Measurements from ENCODE around the gene CDH13.

CDH13 gene

DNA sequence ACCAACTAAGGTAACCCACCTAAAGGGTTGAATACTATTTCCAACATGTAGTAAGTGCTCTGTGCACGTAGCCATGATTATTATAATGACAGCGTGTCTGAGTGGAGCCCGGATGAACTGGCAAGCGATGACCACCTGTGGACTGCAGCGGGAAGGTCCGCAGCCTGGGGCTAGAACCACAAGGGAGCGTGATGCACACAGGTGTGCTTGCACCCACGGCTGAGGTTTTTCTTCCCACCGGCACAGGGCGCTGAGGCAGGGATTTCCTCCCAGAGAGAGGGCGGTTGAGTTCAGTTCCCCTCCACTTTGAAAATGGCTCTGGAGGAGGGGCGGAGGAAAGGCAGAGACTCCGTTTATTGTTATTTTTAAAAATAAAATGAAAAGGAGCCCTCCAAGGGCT is 959.3 kb downstream of the CDH13 start:
- TF ChIP-seq, protein P1, sequence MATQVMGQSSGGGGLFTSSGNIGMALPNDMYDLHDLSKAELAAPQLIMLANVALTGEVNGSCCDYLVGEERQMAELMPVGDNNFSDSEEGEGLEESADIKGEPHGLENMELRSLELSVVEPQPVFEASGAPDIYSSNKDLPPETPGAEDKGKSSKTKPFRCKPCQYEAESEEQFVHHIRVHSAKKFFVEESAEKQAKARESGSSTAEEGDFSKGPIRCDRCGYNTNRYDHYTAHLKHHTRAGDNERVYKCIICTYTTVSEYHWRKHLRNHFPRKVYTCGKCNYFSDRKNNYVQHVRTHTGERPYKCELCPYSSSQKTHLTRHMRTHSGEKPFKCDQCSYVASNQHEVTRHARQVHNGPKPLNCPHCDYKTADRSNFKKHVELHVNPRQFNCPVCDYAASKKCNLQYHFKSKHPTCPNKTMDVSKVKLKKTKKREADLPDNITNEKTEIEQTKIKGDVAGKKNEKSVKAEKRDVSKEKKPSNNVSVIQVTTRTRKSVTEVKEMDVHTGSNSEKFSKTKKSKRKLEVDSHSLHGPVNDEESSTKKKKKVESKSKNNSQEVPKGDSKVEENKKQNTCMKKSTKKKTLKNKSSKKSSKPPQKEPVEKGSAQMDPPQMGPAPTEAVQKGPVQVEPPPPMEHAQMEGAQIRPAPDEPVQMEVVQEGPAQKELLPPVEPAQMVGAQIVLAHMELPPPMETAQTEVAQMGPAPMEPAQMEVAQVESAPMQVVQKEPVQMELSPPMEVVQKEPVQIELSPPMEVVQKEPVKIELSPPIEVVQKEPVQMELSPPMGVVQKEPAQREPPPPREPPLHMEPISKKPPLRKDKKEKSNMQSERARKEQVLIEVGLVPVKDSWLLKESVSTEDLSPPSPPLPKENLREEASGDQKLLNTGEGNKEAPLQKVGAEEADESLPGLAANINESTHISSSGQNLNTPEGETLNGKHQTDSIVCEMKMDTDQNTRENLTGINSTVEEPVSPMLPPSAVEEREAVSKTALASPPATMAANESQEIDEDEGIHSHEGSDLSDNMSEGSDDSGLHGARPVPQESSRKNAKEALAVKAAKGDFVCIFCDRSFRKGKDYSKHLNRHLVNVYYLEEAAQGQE (IDR thresholded peaks at IDR 0.05; ENCODE audit: insufficient read depth in 1 of 2, low read depth in 2 of 2, low read length in 2 of 2): no peak
- TF ChIP-seq FOXP2 (optimal IDR thresholded peaks at IDR 0.05; ENCODE audit: borderline replicate concordance, extremely low read depth, extremely low read length, insufficient read depth) (no peak), TAF1 (IDR thresholded peaks at IDR 0.05; ENCODE audit: borderline replicate concordance, insufficient read depth, low read length) (no peak), POLR2AphosphoS5 (IDR thresholded peaks at IDR 0.05; ENCODE audit: low read depth, low read length) (no peak), SIN3A (IDR thresholded peaks at IDR 0.05; ENCODE audit: borderline replicate concordance, insufficient read depth, low read length) (no peak)

DNA sequence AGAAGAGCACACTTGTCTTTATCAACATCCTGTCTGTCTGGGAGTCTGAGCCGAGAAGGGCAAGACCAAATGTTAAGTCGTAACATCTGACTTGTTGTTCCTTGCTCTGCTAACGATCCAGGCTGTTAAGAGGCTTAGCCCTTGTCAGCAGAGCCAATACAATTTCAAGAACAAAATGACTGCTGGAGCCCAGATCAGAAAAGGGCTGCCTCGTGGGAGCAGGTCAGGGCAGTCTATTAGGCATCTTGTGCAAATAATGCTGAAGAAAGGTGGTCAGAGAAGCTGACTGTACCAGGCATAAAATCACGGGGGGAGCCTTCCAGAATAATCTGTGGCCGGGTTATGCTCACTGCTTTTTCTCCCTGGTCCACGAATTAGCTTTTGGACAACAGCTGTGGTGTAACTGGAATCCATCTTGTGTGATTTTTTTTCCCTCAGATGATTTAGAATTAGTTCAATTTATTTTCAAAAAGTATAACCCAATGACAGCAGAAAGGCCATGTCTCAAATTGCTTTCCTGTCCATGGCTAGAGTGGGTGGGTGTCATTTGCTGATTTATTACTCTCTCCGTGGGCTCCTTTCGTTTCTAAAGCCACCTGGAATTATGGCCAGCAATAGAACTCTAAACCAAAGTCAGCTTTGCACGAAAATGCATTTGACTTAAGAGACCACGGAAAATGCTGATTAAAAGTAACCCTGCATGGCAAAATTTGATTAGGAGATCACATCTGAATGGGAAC is 959.9 kb downstream of the CDH13 start:
- TF ChIP-seq TAF1 (IDR thresholded peaks at IDR 0.05; ENCODE audit: borderline replicate concordance, insufficient read depth, low read length): no peak

DNA sequence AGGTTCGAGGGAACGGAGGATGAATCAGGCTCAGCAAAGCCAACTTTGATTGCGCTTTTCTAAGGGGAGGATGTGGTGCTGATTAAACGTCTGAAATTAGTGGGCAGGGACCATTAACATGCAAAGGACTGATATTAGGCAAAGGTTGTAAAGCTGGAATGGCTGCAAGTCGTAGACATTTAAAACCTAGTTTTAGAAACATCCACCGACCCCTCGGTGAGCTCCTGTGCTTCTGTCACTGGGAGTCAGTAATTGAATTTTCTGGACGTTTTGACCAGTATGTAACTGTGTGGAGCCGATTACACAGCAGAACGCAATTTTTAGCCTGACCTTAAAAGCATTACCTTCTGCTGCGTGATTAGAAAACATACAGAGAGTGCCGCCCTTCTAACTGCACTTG is 960.4 kb downstream of the CDH13 start:
- TF ChIP-seq SIN3A (IDR thresholded peaks at IDR 0.05; ENCODE audit: borderline replicate concordance, insufficient read depth, low read length) (no peak), POLR2AphosphoS5 (IDR thresholded peaks at IDR 0.05; ENCODE audit: low read depth, low read length) (no peak), TAF1 (IDR thresholded peaks at IDR 0.05; ENCODE audit: borderline replicate concordance, insufficient read depth, low read length) (no peak), FOXP2 (optimal IDR thresholded peaks at IDR 0.05; ENCODE audit: borderline replicate concordance, extremely low read depth, extremely low read length, insufficient read depth) (no peak)
- TF ChIP-seq, protein P1 (IDR thresholded peaks at IDR 0.05; ENCODE audit: insufficient read depth in 1 of 2, low read depth in 2 of 2, low read length in 2 of 2): no peak

DNA sequence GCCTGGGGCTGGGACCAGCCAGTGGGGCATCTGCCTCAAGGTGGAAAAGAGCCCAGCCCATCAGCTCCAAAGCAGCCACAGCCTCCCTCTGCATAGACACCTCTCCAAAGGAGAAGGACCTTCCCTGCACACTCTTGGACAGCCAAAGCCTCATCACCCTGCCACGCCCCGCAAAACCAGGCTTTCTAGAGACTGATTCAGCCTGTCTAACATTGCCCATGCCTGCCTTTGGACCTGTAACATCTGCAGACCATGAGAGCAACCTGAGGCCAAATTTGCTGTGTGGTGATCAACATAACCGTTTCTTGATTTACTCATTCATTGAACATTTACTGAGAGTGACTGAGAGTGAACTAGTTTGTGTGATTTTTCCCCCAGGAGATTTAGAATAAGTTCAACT is 961.3 kb downstream of the CDH13 start:
- TF ChIP-seq FOXP2 (optimal IDR thresholded peaks at IDR 0.05; ENCODE audit: borderline replicate concordance, extremely low read depth, extremely low read length, insufficient read depth) (no peak), TAF1 (IDR thresholded peaks at IDR 0.05; ENCODE audit: borderline replicate concordance, insufficient read depth, low read length) (no peak), SIN3A (IDR thresholded peaks at IDR 0.05; ENCODE audit: borderline replicate concordance, insufficient read depth, low read length) (no peak), POLR2AphosphoS5 (IDR thresholded peaks at IDR 0.05; ENCODE audit: low read depth, low read length) (no peak)
- TF ChIP-seq, protein P1 (IDR thresholded peaks at IDR 0.05; ENCODE audit: insufficient read depth in 1 of 2, low read depth in 2 of 2, low read length in 2 of 2): no peak

DNA sequence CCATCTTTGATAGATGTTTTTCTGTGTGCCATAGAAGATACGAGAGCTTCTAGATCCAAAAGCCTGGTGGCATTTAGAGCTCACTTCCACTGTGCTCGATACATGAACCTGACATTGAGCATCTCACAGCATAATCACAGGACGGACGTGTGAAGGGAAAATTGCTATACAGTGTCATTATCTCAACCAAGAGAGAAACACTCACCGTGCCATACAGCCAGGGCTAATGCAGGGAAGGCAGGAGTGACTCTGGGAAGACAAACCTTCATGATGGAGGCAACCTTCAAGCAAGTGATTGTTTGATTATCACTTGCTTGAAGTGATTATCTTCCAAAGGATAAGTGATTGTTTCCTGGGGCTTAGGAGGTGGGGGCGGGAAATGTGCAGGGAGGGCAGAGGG is 962.8 kb downstream of the CDH13 start:
- TF ChIP-seq SIN3A (IDR thresholded peaks at IDR 0.05; ENCODE audit: borderline replicate concordance, insufficient read depth, low read length) (no peak), TAF1 (IDR thresholded peaks at IDR 0.05; ENCODE audit: borderline replicate concordance, insufficient read depth, low read length) (no peak), POLR2AphosphoS5 (IDR thresholded peaks at IDR 0.05; ENCODE audit: low read depth, low read length) (no peak), FOXP2 (optimal IDR thresholded peaks at IDR 0.05; ENCODE audit: borderline replicate concordance, extremely low read depth, extremely low read length, insufficient read depth) (no peak)
- TF ChIP-seq, protein P1 (IDR thresholded peaks at IDR 0.05; ENCODE audit: insufficient read depth in 1 of 2, low read depth in 2 of 2, low read length in 2 of 2): no peak
